Measurements from ENCODE around the gene CHM. TPM values are rescaled to one million over a fixed set of nuclear protein-coding genes. Genes with fewer than 3 reads are reported as not detected.
"Not testable (repeated sequence)": the region's sequence is repeated elsewhere in the genome, so short reads cannot be mapped to it uniquely, and the experiment has no call there.

CHM gene
- polyA plus RNA-seq, 4 donors = 22.1 to 32.9 (median 28.4) TPM

GRCh38 chrX:85998954-85999353 lies 48.4 kb downstream of the CHM start:
- DNase-seq (ENCODE audit: low read depth in 4 of 4, low spot score in 3 of 4) = no peak

- no peak for DNase-seq (ENCODE audit: low read depth in 4 of 4, low spot score in 3 of 4)
Measured at GRCh38 chrX:85996555-85996954, 50.8 kb downstream of the CHM start.

DNA sequence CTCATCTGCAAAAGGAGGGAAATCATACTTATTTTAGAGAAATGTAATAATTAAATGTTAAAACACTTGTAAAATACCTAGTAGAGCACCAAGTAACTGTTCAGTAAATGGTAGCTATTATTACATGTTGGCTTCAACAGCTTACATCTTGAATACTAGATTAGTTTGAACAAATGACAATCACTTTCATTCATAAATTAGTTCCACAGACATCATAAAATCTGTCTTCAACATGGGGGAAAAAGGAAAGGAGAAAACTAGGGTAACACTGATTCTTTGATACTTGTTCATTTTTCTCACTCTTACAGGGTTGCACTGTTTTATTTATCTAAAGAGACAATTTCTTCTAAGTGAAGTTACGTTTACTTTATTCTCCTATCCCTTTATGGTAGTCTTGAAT lies 51.7 kb downstream of the CHM start:
- no peak for DNase-seq (ENCODE audit: low read depth in 4 of 4, low spot score in 3 of 4)

DNA sequence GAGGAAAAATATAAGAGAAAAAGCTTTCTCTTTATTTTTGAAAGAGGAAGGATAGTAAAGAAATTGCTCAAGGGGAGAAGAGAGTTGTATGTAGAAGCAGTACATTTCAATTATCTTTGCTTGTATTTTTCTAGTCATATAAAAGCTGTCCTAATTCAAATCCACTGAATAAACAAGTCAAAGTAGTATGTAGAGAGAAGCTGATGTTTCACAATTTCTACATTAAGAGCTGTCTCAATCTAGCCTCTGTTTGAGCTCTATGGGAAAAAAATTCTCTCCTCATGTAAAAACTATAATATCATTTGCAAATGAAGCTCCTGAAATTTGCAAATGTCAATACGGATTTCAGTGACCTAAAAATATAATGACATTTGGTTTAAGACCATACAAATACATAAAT lies 52.6 kb downstream of the CHM start:
- DNase-seq (ENCODE audit: low read depth in 4 of 4, low spot score in 3 of 4) = no peak

GRCh38 chrX:85994228-85994627 lies 53.1 kb downstream of the CHM start:
- no peak for DNase-seq (ENCODE audit: low read depth in 4 of 4, low spot score in 3 of 4)

- no peak for DNase-seq (ENCODE audit: low read depth in 4 of 4, low spot score in 3 of 4)
Measured at GRCh38 chrX:85993539-85994197, 53.7 kb downstream of the CHM start.

- DNase-seq (ENCODE audit: low read depth in 4 of 4, low spot score in 3 of 4) = no peak
Measured at GRCh38 chrX:85992811-85993229, 54.5 kb downstream of the CHM start.

DNA sequence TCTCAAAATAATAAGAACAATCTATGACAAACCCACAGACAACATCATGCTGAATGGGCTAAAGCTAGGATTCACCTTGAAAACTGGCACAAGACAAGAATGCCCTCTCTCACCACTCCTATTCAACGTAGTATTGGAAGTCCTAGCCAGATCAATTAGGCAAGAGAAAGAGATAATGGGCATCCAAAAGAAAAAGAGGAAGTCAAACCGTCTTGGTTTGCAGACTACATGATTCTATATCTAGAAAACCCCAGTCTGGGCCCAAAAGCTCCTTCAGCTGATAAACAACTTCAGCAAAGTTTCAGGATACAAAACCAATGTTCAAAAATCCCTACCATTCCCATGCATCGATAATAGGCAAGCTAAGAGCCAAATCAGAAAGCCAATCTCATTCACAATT lies 59.0 kb downstream of the CHM start:
- DNase-seq (ENCODE audit: low read depth in 4 of 4, low spot score in 3 of 4) = no peak

- no peak for DNase-seq (ENCODE audit: low read depth in 4 of 4, low spot score in 3 of 4)
Measured at GRCh38 chrX:85980286-85980685, 67.1 kb downstream of the CHM start.

DNA sequence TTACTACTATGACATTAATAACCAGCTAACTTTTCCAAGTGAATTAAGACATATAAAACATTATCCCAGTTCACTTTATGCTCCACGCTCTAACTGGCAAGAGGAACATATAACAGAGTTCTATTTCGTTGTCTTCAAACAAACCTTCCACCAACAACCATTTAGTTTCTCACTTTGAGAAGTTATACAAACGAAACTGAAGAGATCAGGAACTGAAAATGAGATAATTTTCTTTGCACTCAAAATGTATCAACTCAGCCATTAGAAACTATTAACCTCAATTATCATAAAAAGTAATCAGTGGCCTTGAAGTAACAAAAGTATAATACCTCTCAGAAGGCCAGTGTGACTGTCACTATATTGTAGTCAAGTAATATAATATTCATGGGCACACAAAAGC lies 70.1 kb downstream of the CHM start:
- no peak for DNase-seq (ENCODE audit: low read depth in 4 of 4, low spot score in 3 of 4)

DNA sequence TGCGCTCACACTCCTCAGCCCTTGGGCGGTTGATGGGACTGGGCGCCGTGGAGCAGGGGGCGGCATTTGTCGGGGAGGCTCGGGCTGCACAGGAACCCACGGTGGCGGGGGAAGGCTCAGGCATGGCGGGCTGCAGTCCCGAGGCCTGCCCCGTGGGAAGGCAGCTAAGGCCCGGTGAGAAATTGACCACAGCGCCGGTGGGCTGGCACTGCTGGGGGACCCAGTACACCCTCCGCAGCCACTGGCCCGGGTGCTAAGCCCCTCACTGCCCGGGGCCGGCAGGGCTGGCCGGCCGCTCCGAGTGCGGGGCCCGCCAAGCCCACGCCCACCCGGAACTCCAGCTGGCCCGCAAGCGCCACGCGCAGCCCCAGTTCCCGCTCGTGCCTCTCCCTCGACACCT lies 75.0 kb downstream of the CHM start:
- not testable (repeated sequence) for DNase-seq (ENCODE audit: low read depth in 4 of 4, low spot score in 3 of 4)

GRCh38 chrX:85964744-85965143 lies 82.6 kb downstream of the CHM start:
- no peak for DNase-seq (ENCODE audit: low read depth in 4 of 4, low spot score in 3 of 4)

GRCh38 chrX:85963736-85964135 lies 83.6 kb downstream of the CHM start:
- DNase-seq (ENCODE audit: low read depth in 4 of 4, low spot score in 3 of 4) = no peak

DNA sequence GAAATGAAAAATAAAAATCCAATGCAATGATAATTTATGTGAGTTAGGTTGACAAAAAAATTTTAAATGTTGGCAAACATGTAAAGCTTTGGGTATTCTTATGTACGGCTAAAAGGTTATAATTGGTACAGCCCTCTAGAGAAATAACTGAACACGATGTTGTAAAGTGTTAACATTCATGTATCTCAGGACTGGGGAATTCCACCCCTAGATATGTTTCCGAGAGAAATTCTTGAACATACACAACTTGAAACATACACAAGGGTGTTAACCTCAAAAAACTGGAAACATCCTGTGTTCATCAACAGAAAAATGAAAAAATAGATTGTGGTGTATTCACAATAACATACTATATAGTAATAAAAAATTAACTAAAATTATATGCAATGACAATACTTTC lies 91.8 kb downstream of the CHM start:
- no peak for DNase-seq (ENCODE audit: low read depth in 4 of 4, low spot score in 3 of 4)

DNA sequence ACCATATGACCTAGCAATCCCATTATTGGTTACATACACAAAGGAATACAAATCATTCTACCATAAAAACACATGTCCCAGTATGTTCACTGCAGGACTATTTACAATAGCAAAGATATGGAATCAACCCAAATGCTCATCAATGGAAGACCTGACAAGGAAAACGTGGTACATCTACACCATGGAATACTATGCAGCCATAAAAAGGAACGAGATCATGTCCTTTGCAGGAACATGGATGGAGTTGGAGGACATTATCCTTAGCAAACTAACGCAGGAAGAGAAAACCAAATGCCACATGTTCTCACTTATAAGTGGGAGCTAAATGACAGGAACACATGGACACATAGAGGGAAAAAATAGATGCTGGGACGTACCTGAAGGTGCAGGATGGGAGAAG lies 102.6 kb downstream of the CHM start:
- not testable (repeated sequence) for DNase-seq (ENCODE audit: low read depth in 4 of 4, low spot score in 3 of 4)

DNA sequence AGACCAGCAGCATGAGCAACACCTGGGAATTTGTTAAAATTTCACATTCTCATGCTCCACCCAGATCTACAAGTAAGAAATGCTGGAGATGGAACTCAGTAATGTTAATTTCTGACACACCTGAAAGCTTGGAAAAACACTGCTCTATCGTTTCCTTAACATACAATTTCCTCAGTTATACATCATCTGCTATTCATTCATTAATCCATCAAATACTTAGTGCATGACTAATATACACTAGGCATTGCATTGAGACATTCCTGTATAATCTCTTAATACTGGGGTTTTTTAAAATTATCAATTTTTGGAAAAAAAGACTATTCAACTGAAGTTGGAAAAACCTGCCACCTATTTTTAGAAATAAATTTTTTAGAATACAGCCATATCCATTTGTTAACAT lies 106.1 kb downstream of the CHM start:
- no peak for DNase-seq (ENCODE audit: low read depth in 4 of 4, low spot score in 3 of 4)

GRCh38 chrX:85939942-85940341 lies 107.4 kb downstream of the CHM start:
- not testable (repeated sequence) for DNase-seq (ENCODE audit: low read depth in 4 of 4, low spot score in 3 of 4)

GRCh38 chrX:85934399-85934798 lies 113.0 kb downstream of the CHM start:
- DNase-seq (ENCODE audit: low read depth in 4 of 4, low spot score in 3 of 4) = not testable (repeated sequence)

DNA sequence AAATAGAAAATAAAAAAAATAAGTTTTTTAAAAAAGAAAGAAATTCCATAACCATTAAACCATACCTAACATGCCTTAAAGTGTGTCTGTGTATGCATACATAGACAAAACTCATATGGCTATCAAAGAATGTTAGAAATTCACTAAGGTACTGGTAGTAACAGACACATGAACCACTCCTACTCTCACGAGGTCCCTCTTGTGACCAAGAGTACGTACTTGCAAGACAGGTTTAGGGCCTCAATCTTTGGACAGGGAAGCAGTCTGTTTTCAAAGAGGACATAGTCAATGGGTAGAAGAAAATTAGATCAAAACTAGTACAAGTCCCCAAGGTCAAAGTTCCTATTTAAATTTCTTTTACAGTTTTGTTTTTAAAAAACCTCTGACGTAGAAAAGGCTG lies 117.3 kb downstream of the CHM start:
- no peak for DNase-seq (ENCODE audit: low read depth in 4 of 4, low spot score in 3 of 4)

DNA sequence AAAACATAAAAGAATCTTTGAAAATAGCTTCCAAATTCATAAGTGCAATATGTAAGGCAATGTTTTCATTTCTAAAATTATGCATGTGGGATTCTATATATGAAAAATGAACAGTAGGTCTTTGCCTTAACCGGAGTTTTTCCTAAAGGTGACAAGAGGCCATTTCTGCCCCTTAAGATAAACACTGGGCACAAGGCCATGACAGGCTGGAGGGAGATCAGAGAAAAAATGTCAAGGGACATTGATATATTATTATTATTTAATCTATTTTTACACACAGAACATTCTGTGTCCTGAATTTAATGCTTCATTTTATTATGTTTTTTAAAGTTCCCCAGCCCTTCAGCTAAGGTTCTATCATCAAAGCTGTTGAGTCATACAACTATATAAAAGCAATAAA lies 118.8 kb downstream of the CHM start:
- no peak for DNase-seq (ENCODE audit: low read depth in 4 of 4, low spot score in 3 of 4)

DNA sequence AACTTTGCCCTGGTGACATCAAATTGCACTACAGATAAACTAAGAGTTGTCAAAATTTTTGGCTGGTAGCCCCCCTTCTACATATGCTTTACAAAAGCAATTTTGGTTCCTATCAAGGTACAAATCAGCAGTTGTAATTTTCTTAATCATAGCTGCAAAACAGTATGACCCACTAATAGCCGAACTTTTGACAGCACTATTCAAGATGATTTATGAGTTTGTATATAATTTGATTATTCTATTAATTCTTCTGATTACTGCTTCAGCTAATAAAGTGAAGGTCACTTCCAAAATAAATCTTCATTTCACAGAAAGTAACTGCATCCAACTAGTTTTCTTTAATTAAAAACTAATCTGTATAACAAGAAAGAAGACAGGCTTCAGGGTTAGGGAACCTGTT lies 119.6 kb downstream of the CHM start:
- DNase-seq (ENCODE audit: low read depth in 4 of 4, low spot score in 3 of 4) = no peak

- DNase-seq (ENCODE audit: low read depth in 4 of 4, low spot score in 3 of 4) = no peak
Measured at GRCh38 chrX:85922821-85923220, 124.5 kb downstream of the CHM start.

- not testable (repeated sequence) for DNase-seq (ENCODE audit: low read depth in 4 of 4, low spot score in 3 of 4)
Measured at GRCh38 chrX:85916656-85917280, 130.6 kb downstream of the CHM start.

All from left renal pelvis (tissue), 4 donors.